ENCODE measurements around the gene PYURF. TPM values are rescaled to one million over a fixed set of nuclear protein-coding genes. Genes with fewer than 3 reads are reported as not detected.
A peak's percentile ranks its signal among the peaks of the same experiment; 100 is the strongest.
"Not testable (repeated sequence)": the region's sequence is repeated elsewhere in the genome, so short reads cannot be mapped to it uniquely, and the experiment has no call there.

PYURF gene, protein sequence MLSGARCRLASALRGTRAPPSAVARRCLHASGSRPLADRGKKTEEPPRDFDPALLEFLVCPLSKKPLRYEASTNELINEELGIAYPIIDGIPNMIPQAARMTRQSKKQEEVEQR
- total RNA-seq: 10 to 100 TPM; 37.0 to 47.5 TPM

DNA sequence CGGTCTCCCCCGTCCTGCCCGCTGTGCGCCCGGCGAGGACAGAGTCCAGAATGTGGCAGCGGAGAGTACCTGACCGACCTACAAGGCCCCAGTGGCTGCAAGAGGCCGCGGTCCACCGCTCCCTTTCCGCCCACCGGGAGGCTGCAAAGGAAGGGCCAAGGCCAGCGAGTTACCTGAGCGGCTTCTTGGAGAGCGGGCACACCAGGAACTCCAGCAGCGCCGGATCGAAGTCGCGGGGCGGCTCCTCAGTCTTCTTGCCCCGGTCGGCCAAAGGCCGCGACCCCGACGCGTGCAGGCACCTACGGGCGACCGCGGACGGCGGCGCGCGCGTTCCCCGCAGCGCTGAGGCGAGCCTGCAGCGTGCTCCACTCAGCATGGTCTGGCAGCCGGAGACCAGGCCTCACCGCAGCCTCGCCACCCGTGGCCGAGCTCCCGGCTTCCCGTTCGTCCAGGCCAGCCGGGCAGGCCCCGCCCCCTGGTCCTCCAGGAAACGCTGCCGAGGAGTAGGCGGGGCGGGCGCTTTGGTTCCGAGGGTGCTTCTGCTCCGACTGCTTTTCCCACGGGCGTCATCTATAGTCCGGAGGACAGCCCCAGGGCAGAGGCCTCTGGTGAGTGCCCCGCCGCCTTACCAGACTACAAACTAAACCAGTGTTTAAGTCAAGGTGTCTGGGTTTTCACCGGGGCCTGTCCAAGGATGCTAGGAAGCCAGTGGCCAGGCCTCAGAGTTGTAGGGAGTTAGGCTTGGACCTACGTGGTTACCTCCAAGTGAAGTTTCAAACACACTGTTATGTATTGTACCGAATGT lies at the start of gene PYURF:
PYURF (minus strand) TSS at position 452 of the 805 bp plus-strand sequence; CDS start at position 376, 76 bp downstream.
- Mint-ChIP-seq H3K4me3 (peak within 1 kb of the TSS; percentile 92), H3K36me3 (ENCODE audit: low read depth) (peaks cover 19% of the 10 kb centered on the region), H3K27me3 (no peaks in the 10 kb centered on the region), H3K4me1 (peaks cover 47% of the 10 kb centered on the region), H3K27ac (peak within 1 kb of the TSS; percentile 91), H3K9me3 (no peaks in the 10 kb centered on the region)
- CTCF ChIA-PET: interaction anchor here (1.0 to 1.4 kb wide), 5 partner anchors 16 to 295 kb away, joined by 3 read pairs; no protein-coding TSS in a partner anchor
- peak; percentile 76 for DNase-seq
- POLR2A ChIA-PET: no interaction called here

DNA sequence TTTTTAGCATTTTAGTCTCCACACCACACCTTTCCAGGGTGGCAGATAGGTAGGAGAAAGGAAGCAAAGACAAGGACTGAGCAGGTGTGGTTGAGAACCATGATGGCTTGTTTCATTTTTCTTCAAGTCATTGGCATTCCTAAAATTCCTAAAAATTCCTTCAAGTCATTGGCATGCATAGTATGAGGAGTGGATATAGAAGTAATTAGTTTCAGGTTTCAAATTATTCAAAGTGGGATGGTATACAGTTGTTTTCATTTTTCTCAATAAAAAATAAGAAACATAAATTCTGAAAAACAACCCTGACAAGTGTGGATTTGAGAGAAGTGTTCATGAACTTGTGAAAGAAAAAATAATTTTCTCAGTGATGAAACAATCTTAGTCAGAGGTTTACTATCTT lies 46.4 kb upstream of the PYURF start:
- peaks cover 13% of the 10 kb centered on the region for H3K27me3 Mint-ChIP-seq
- no peaks in the 10 kb centered on the region for H3K9me3 Mint-ChIP-seq
- ChIA-PET CTCF (no interaction called here), POLR2A (no interaction called here)
- no peaks in the 10 kb centered on the region for H3K4me1 Mint-ChIP-seq
- no peak for DNase-seq
- H3K4me3 Mint-ChIP-seq: no peak overlapping the region
- no peaks in the 10 kb centered on the region for H3K36me3 Mint-ChIP-seq (ENCODE audit: low read depth)
- no peak overlapping the region for H3K27ac Mint-ChIP-seq

DNA sequence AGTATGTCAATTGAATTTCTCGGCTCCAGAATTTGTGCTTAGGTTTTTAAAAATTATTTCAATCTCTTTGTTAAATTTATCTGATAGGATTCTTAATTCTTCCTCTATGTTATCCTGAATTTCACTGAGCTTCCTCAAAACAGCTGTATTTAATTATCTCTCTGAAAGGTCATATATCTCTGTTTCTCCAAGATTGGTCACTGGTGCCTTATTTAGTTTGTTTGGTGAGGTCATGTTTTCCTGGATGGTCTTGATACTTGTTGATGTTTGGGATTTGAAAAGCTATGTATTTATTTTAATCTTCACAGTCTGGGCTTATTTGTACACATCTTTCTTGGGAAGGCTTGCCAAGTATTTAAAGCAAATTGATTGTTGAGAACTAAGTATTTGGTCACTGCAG lies 44.0 kb upstream of the PYURF start:
- H3K27me3 Mint-ChIP-seq: peaks cover 16% of the 10 kb centered on the region
- ChIA-PET POLR2A (no interaction called here), CTCF (interaction anchor here (1.1 kb wide), 1 partner anchor 54 kb away, joined by 3 read pairs; no protein-coding TSS in a partner anchor)

DNA sequence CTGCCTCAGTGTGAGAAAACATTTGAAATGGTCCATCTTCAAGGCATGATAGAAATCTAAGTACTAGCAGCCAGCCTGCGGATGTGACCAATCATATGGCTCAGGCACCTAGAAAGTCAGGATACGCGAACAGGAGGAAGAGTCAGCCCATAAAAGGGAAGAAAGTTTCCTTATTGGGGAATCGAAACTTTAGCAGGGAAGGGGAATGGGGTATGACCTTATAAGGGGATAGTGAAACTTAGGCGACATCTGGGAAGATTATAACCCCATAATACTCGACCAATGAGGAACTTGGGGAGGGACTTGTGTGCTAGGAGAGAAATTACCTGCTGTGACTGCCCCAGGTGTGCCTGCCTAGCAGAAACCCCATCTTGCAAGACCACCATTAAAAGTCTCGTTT lies 26.2 kb upstream of the PYURF start:
- Mint-ChIP-seq H3K9me3 (no peaks in the 10 kb centered on the region), H3K27ac (no peak overlapping the region), H3K4me3 (no peak overlapping the region), H3K27me3 (peaks cover 3% of the 10 kb centered on the region), H3K4me1 (no peaks in the 10 kb centered on the region), H3K36me3 (ENCODE audit: low read depth) (no peaks in the 10 kb centered on the region)
- ChIA-PET POLR2A (no interaction called here), CTCF (no interaction called here)
- DNase-seq: no peak

More for the DNA sequence above, 44.0 kb upstream of the PYURF start:
- H3K9me3 Mint-ChIP-seq: no peaks in the 10 kb centered on the region
- no peak overlapping the region for H3K4me3 Mint-ChIP-seq
- H3K4me1 Mint-ChIP-seq: no peaks in the 10 kb centered on the region
- no peak overlapping the region for H3K27ac Mint-ChIP-seq
- no peaks in the 10 kb centered on the region for H3K36me3 Mint-ChIP-seq (ENCODE audit: low read depth)
- DNase-seq: no peak

DNA sequence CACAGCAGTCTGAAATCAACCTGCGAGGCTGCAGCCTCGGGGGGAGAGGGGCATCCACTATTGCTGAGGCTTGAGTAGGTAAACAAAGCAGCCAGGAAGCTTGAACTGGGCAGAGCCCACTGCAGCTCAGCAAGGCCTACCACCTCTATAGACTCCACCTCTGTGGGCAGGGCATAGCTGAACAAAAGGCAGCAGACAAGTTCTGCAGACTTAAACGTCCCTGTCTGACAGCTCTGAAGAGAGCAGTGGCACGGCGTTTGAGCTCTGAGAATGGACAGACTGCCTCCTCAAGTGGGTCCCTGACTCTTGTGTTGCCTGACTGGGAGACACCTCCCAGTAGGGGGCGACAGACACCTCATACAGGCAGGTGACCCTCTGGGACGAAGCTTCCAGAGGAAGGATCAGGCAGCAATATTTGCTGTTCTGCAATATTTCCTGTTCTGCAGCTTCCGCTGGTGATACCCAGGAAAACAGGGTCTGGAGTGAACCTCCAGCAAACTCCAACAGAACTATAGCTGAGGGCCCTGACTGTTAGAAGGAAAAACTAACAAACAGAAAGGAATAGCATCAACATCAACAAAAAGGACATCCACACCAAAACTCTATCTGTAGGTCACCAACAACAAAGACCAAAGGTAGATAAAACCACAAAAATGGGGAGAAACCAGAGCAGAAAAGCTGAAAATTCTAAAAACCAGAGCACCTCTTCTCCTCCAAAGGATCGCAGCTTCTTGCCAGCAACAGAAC lies 15.9 kb upstream of the PYURF start:
- CTCF ChIA-PET: interaction anchor here (0.6 to 1.8 kb wide), 19 partner anchors 9 to 525 kb away, joined by 3 to 14 read pairs (median 3); partner anchors contain the start of gene PYURF
- not testable (repeated sequence) for H3K4me3 Mint-ChIP-seq; H3K36me3 Mint-ChIP-seq (ENCODE audit: low read depth)

DNA sequence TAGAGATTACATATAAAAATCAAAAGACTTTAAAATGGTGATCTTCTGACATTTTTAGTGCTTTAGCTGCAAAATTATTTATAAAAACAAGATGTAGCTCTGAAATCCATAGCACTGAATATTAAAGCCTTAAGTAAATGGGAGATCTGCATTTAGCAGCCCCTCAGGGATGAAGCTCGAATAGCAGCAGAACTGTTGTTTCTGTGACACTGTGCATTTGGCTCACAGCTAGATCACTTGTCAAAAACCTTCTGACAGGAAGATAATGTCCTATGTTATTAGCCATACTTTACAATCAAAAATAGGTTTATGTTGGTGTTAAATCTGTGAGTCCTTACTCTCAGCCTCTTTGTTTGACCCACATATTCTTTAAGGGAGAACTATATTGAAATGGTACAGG lies 14.1 kb upstream of the PYURF start:
- no peaks in the 10 kb centered on the region for H3K36me3 Mint-ChIP-seq (ENCODE audit: low read depth)
- no peak overlapping the region for H3K4me3 Mint-ChIP-seq
- H3K27me3 Mint-ChIP-seq: peaks cover 7% of the 10 kb centered on the region
- no peak overlapping the region for H3K27ac Mint-ChIP-seq
- POLR2A ChIA-PET: no interaction called here
- peaks cover 5% of the 10 kb centered on the region for H3K4me1 Mint-ChIP-seq
- CTCF ChIA-PET: interaction anchor here (0.9 kb wide), 1 partner anchor 9 kb away, joined by 4 read pairs; no protein-coding TSS in a partner anchor
- no peak for DNase-seq
- no peaks in the 10 kb centered on the region for H3K9me3 Mint-ChIP-seq

More for the DNA sequence above, 15.9 kb upstream of the PYURF start:
- H3K9me3 Mint-ChIP-seq, H3K4me1 Mint-ChIP-seq, POLR2A ChIA-PET: not testable (repeated sequence)
- Mint-ChIP-seq H3K27me3 (peaks cover 12% of the 10 kb centered on the region), H3K27ac (peak overlapping the region; percentile 54)
- DNase-seq: peak; percentile 75

DNA sequence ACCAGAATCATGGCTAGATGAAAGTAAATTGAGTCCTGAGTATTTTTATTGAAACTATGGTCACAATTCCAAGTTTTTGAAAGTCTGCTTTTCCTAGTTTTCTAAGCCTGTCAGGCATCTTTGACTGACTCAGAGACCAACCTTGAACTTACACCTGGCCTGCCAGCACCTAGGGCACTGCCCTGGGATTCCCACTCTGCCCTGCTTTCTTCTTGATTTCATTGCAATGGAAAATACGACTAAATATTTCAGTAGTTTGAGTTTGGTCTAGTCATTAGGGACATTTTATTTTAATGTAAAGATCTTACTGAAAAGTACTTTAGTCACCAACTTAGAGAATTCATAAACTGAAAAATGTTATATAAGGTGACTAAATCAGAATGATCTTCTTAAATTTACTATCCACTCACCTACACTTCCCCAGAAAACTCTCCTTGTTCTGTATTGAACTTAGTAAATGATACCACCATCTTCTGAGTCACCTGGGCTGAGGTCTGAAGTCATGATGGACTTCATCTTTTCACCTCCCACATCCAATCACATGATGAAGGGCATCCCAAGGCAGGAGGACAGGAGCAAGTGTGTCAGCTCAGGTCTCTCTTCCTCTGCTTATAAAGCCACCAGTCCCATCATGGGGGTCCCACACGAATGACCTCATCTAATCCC lies 11.6 kb upstream of the PYURF start:
- no peak for DNase-seq
- Mint-ChIP-seq H3K27me3 (peaks cover 2% of the 10 kb centered on the region), H3K27ac (no peak overlapping the region), H3K36me3 (ENCODE audit: low read depth) (no peaks in the 10 kb centered on the region), H3K4me3 (no peak overlapping the region), H3K4me1 (peaks cover 5% of the 10 kb centered on the region), H3K9me3 (no peaks in the 10 kb centered on the region)
- CTCF ChIA-PET: interaction anchor here (0.5 to 1.1 kb wide), 3 partner anchors 10 to 612 kb away, joined by 3 to 5 read pairs (median 3); no protein-coding TSS in a partner anchor
- POLR2A ChIA-PET: no interaction called here

DNA sequence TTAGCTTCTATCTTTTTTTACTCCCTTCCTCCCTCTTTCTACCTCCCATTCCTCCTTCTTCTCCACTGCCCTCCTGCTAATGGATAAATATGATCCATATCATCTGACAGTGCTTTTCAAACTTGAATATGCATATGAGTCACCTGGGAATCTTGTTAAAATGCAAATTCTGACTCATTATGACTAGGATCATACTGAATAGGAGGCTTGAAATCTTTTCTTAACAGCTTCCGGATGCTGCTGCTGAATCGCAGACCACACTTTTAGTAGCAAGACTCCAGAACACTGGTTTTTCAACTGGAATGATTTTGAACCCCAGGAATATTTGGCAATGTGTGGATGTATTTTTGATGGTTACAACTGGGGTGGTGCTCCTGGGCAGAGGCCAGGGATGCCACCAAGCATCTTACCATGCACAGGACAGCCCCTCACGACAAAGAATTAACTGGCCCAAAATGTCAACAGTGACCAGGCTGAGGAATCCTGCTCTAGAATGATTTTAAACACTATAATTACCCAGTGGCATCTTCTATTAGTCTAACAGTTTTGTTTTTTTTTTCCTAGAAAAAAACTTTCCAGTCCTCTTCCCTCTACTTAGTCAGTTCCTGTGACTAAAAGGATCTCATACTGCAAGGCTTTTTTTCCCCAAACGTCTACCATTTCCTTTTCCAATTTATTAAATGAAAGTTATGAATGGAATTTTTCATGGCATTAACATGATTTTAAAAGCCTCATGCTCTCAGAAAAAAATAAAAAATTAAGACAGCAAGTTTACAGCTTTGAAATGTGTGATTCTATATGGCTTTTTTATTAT lies 10.6 kb upstream of the PYURF start:
- Mint-ChIP-seq H3K27me3 (peaks cover 2% of the 10 kb centered on the region), H3K9me3 (no peaks in the 10 kb centered on the region), H3K4me1 (no peaks in the 10 kb centered on the region), H3K4me3 (no peak overlapping the region), H3K27ac (no peak overlapping the region), H3K36me3 (ENCODE audit: low read depth) (no peaks in the 10 kb centered on the region)
- POLR2A ChIA-PET: no interaction called here
- CTCF ChIA-PET: no interaction called here
- DNase-seq: no peak

DNA sequence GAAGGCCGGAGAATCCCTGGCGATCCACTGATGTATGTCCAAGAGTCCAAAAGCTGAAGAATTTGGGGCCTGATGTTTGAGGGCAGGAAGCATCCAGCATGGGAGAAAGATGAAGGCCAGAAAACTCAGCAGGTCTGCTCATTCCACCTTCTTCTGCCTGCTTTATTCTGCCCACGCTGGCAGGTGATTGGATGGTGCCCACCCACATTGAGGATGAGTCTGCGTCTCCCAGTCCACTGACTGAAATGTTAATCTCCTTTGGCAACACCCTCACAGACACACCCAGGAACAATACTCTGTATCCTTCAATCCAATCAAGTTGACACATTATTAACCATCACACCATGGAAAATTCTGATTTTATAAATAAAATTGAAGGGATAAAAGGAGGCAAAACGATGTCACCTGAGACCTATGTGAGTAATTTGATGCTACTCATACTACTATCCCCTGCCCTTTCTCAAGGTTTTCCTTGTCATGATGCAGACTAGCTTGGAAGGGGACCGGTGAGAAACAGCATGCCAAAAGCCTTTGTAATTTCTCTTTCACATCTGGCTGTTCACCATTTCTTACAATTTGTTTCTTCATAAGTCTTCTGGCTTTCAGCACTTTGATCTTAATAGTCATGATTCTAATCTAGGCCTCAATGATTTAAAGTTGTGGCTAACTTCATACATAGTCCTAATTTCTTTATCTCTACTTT lies 9.7 kb upstream of the PYURF start:
- no peak overlapping the region for H3K27ac Mint-ChIP-seq

DNA sequence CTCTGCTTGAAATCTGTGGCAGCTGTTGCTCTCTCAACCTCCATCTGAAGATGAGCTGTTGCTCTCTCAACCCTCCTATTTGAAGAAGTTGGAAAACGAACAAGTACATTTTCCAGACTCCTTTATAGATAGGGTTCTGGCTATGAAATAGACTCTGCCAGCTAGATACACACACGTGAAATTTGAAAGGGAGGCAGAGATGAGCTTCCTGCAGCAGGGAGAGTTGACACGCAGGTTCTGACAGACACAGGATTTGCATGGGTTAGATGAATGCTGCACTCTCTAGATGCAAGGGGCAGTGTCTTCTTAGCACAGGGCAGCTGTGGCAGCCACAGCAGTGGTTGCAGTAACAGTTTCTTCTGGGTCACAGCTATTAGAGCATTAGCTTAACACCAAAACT lies 8.0 kb upstream of the PYURF start:
- Mint-ChIP-seq H3K36me3 (ENCODE audit: low read depth) (no peaks in the 10 kb centered on the region), H3K4me1 (peaks cover 14% of the 10 kb centered on the region), H3K27me3 (peaks cover 2% of the 10 kb centered on the region), H3K9me3 (no peaks in the 10 kb centered on the region), H3K4me3 (no peak overlapping the region), H3K27ac (no peak overlapping the region)
- ChIA-PET CTCF (interaction anchor here (1.1 to 4.7 kb wide), 3 partner anchors 8 to 498 kb away, joined by 3 to 14 read pairs (median 5); no protein-coding TSS in a partner anchor), POLR2A (no interaction called here)
- no peak for DNase-seq

More for the DNA sequence above, 9.7 kb upstream of the PYURF start:
- ChIA-PET POLR2A (no interaction called here), CTCF (no interaction called here)
- DNase-seq: no peak
- Mint-ChIP-seq H3K9me3 (no peaks in the 10 kb centered on the region), H3K36me3 (ENCODE audit: low read depth) (no peaks in the 10 kb centered on the region), H3K4me1 (peaks cover 2% of the 10 kb centered on the region), H3K4me3 (no peak overlapping the region), H3K27me3 (peaks cover 2% of the 10 kb centered on the region)

DNA sequence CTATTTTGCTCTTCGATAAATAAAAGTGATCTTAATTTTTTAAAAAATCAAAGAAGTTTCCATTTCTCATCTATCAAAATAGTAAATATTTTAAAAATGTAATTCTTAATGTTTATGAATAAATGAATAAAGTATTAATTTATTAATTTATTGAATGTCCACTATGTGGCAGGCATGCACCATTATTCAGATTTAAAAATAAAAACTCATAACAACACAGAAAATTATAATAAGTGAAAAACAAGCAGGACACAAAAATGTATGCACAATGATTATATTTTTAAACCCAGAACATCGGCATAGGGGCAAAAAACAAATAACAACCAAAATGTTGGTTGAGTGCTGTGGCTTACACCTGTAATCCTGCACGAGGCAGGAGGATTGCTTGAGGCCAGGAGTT lies 5.3 kb upstream of the PYURF start:
- H3K27me3 Mint-ChIP-seq: no peaks in the 10 kb centered on the region
- H3K4me1 Mint-ChIP-seq: peaks cover 30% of the 10 kb centered on the region
- ChIA-PET CTCF (interaction anchor here (1.4 to 4.7 kb wide), 2 partner anchors 9 to 11 kb away, joined by 4 to 14 read pairs; no protein-coding TSS in a partner anchor), POLR2A (no interaction called here)
- DNase-seq: no peak
- no peak overlapping the region for H3K4me3 Mint-ChIP-seq
- H3K36me3 Mint-ChIP-seq (ENCODE audit: low read depth): no peaks in the 10 kb centered on the region
- H3K27ac Mint-ChIP-seq: no peak overlapping the region
- H3K9me3 Mint-ChIP-seq: no peaks in the 10 kb centered on the region

Data from activated CD4-positive, alpha-beta T cell treated with anti-CD3 and anti-CD28 coated beads, Interleukin-2, amount 10 ng/mL, durations not matched to agents 7 days and 5 days (primary cell).